HG03159 (cell line): ENCODE measurements around the gene VTI1B.
"Not testable (repeated sequence)": the region's sequence is repeated elsewhere in the genome, so short reads cannot be mapped to it uniquely, and the experiment has no call there.

ENCODE experiments used
- ATAC-seq: cut with Tn5 transposase; IDR thresholded peaks from one replicate; pipeline ENCODE4 v1.9.1; 2021; ENCODE audit warnings: mild to moderate bottlenecking, moderate library complexity; ENCODE audit not compliant: unreplicated experiment

Gene VTI1B

GRCh38 chr14:67674480-67675218 is at the start of gene VTI1B:
VTI1B (minus strand) TSS chr14:67674632; CDS start chr14:67674489, 143 bp downstream.
- peak; percentile 91 for ATAC-seq

- no peak for ATAC-seq
Observed at GRCh38 chr14:67722293-67722692, 47.9 kb upstream of the VTI1B start.

GRCh38 chr14:67721875-67722274 is 47.4 kb upstream of the VTI1B start:
- no peak for ATAC-seq

- no peak for ATAC-seq
Observed at GRCh38 chr14:67719866-67720265, 45.4 kb upstream of the VTI1B start.

GRCh38 chr14:67719385-67719784 is 45.0 kb upstream of the VTI1B start:
- ATAC-seq, result not testable (repeated sequence)

- ATAC-seq, result no peak
Observed at GRCh38 chr14:67718265-67718664, 43.8 kb upstream of the VTI1B start.

- ATAC-seq, result no peak
Observed at GRCh38 chr14:67717048-67717447, 42.6 kb upstream of the VTI1B start.

GRCh38 chr14:67710209-67710608 is 35.8 kb upstream of the VTI1B start:
- no peak for ATAC-seq

- not testable (repeated sequence) for ATAC-seq
Observed at GRCh38 chr14:67709796-67710195, 35.4 kb upstream of the VTI1B start.

GRCh38 chr14:67709346-67709745 is 34.9 kb upstream of the VTI1B start:
- ATAC-seq, result not testable (repeated sequence)

GRCh38 chr14:67705211-67705610 is 30.8 kb upstream of the VTI1B start:
- ATAC-seq, result no peak

GRCh38 chr14:67704484-67705089 is 30.2 kb upstream of the VTI1B start:
- no peak for ATAC-seq

GRCh38 chr14:67703997-67704396 is 29.6 kb upstream of the VTI1B start:
- ATAC-seq, result no peak

GRCh38 chr14:67701492-67701891 is 27.1 kb upstream of the VTI1B start, which contains the start of gene RDH12:
RDH12 (plus strand) TSS chr14:67701886; CDS start chr14:67722643, 20,757 bp downstream.
- ATAC-seq, result not testable (repeated sequence)

- no peak for ATAC-seq
Observed at GRCh38 chr14:67698179-67698578, 23.7 kb upstream of the VTI1B start.

- ATAC-seq, result no peak
Observed at GRCh38 chr14:67697006-67697405, 22.6 kb upstream of the VTI1B start.

- peak; percentile 87 for ATAC-seq
Observed at GRCh38 chr14:67695394-67695949, 21.0 kb upstream of the VTI1B start, which contains the start of gene RDH11. RDH11 (minus strand) TSS chr14:67695764; CDS start chr14:67695703, 61 bp downstream.

GRCh38 chr14:67694791-67695393 is 20.5 kb upstream of the VTI1B start:
- ATAC-seq, result peak; percentile 95

GRCh38 chr14:67690011-67690410 is 15.6 kb upstream of the VTI1B start:
- no peak for ATAC-seq

GRCh38 chr14:67683842-67684241 is 9.4 kb upstream of the VTI1B start:
- no peak for ATAC-seq

- ATAC-seq, result no peak
Observed at GRCh38 chr14:67680941-67681340, 6.5 kb upstream of the VTI1B start.
